ENCODE results near the gene TRIM25. TPM values are rescaled to one million over a fixed set of nuclear protein-coding genes. Genes with fewer than 3 reads are reported as not detected.

Gene TRIM25
- 1.5 and 2.6 TPM in 2 replicates for polyA plus RNA-seq

GRCh38 chr17:56913867-56914580, at the start of gene TRIM25:
TSS of gene TRIM25 (minus strand) at chr17:56914049. CDS start at chr17:56913988, 61 bp downstream.

GRCh38 chr17:56960596-56961538, 47.0 kb upstream of the TRIM25 start, which contains the start of gene COIL:
TSS of gene COIL (minus strand) at chr17:56961050. CDS start at chr17:56961019, 31 bp downstream.

Other genes with a start within 250 kb of the TRIM25 start
- gene C17orf67, start 80.1 kb downstream of the TRIM25 start, polyA plus RNA-seq = 1.1 TPM in 1 of 2 replicates, not detected in the other
- gene DGKE, start 79.9 kb downstream of the TRIM25 start, polyA plus RNA-seq = 9.3 and 15.0 TPM in 2 replicates
- gene COIL, start 47.0 kb upstream of the TRIM25 start, polyA plus RNA-seq = 17.1 and 22.5 TPM in 2 replicates
- gene SCPEP1, start 64.1 kb upstream of the TRIM25 start, polyA plus RNA-seq = 25.3 and 51.1 TPM in 2 replicates
- 7.7 and 8.3 TPM in 2 replicates for gene AKAP1, start 171.2 kb upstream of the TRIM25 start, polyA plus RNA-seq

Data from Purkinje cell (primary cell).